ENCODE results near the gene LCK. TPM values are rescaled to one million over a fixed set of nuclear protein-coding genes. Genes with fewer than 3 reads are reported as not detected.
A peak's percentile ranks its signal among the peaks of the same experiment; 100 is the strongest.

The LCK gene
- total RNA-seq, 1 experiment from 2014 or later, result 37.6 TPM

GRCh38 chr1:32240140-32240951 lies 10.7 kb upstream of the LCK start:
- Histone ChIP-seq H3K23ac (ENCODE audit: insufficient read length, low read depth, low read length) (no peak overlapping the region), H3K4me1 (ENCODE audit: insufficient read depth, low read length) (no peaks in the 10 kb centered on the region; the same call in 1 of the 2 replicates), H4K8ac (replicated peaks; ENCODE audit: insufficient read length, low read depth, low read length) (no peak overlapping the region), H3K23me2 (ENCODE audit: insufficient read length, low read depth, low read length, poor library complexity, severe bottlenecking) (peaks cover 17% of the 10 kb centered on the region), H3K14ac (ENCODE audit: insufficient read depth, low read length) (peak overlapping the region; percentile 90), H3K27ac (ENCODE audit: insufficient read length, low read depth, low read length) (no peak overlapping the region), H4K20me1 (ENCODE audit: control insufficient read depth, insufficient read depth, insufficient read length) (no peaks in the 10 kb centered on the region), H3K56ac (ENCODE audit: insufficient read length, low read depth, low read length) (no peak overlapping the region), H3K9ac (ENCODE audit: extremely low read depth, insufficient read length, low read length) (peak overlapping the region; percentile 46), H3K79me2 (ENCODE audit: insufficient read depth, low read length) (no peaks in the 10 kb centered on the region), H3K18ac (ENCODE audit: insufficient read length, low read depth, low read length) (peak overlapping the region; percentile 72), H2BK12ac (ENCODE audit: insufficient read length, low read depth, low read length) (no peak overlapping the region), H4K5ac (ENCODE audit: insufficient read length, low read depth, low read length) (no peak overlapping the region), H3K9me3 (ENCODE audit: control insufficient read depth, low read depth, low read length) (no peaks in the 10 kb centered on the region), H3T11ph (ENCODE audit: low read length) (no peak overlapping the region), H3K4me2 (ENCODE audit: insufficient read depth, insufficient read length, low read length) (peak overlapping the region; percentile 75), H3K79me1 (ENCODE audit: insufficient read depth, low read depth, low read length, poor library complexity, severe bottlenecking) (no peaks in the 10 kb centered on the region), H3K4ac (ENCODE audit: low read depth, low read length) (no peak overlapping the region), H2BK5ac (ENCODE audit: insufficient read length, low read length) (no peak overlapping the region), H4K91ac (ENCODE audit: insufficient read length, low read depth, low read length) (no peak overlapping the region), H2BK20ac (ENCODE audit: low read depth, low read length, poor library complexity, severe bottlenecking) (no peak overlapping the region), H2BK120ac (ENCODE audit: low read depth, low read length, poor library complexity, severe bottlenecking) (no peak overlapping the region), H3K27me3 (ENCODE audit: insufficient read depth, low read length) (no peaks in the 10 kb centered on the region), H2BK15ac (ENCODE audit: low read depth, low read length) (no peak overlapping the region; the same call in 1 of the 2 replicates), H2AK5ac (ENCODE audit: insufficient read length, low read length) (no peak overlapping the region), H2AFZ (ENCODE audit: low read length) (no peak overlapping the region)
- H3K9me3 Mint-ChIP-seq, result no peaks in the 10 kb centered on the region
- peak overlapping the region; percentile 82 to 92 for H3K4me3 Mint-ChIP-seq
- H3K36me3 Mint-ChIP-seq (ENCODE audit: insufficient read depth in 1 of 3, low read depth in 3 of 3), result peaks cover 0 to 7% (median 2%) of the 10 kb centered on the region in 3 experiments; a peak in 2 of 7 replicates
- peak; percentile 97 for DNase-seq
- peaks cover 21 to 23% of the 10 kb centered on the region in 2 experiments for H3K4me1 Mint-ChIP-seq
- TF ChIP-seq CTCF (conservative IDR thresholded peaks at IDR 0.05), result peak; percentile 14; the same call in 1 of the 3 replicates
- peak overlapping the region; percentile 55 to 95 (median 89); a peak in 3 of 7 replicates for H3K27ac Mint-ChIP-seq
- peaks cover 4% of the 10 kb centered on the region for H3K27me3 Mint-ChIP-seq (ENCODE audit: low read depth)
- no CpG with 5 or more reads among the region's 62 CpGs for WGBS (ENCODE audit: extremely low coverage, insufficient read length, low lambda C conversion rate)

Data from H9 (cell line).